NT2/D1 (cell line): ENCODE measurements around the gene HECW1.

Experiments used
- DNase-seq: peaks from one replicate; pipeline ENCODE4 v3.0.0-alpha.2; 2011; ENCODE audit warnings: low read depth, low spot score
- H3K27me3 ChIP-seq: 2 replicates; pipeline ENCODE4 v1.6.0; 2011; ENCODE audit warnings: mild to moderate bottlenecking; ENCODE audit not compliant: insufficient read length, insufficient read depth
- H3K36me3 ChIP-seq: 2 replicates; pipeline ENCODE4 v1.6.1; 2011; ENCODE audit warnings: mild to moderate bottlenecking, low read length, mixed read lengths; ENCODE audit not compliant: insufficient read depth, insufficient read length
- H3K4me1 ChIP-seq: 2 replicates; pipeline ENCODE4 v1.5.1; 2011; ENCODE audit not compliant: insufficient read depth, insufficient read length
- H3K4me3 ChIP-seq: 2 replicates; pipeline ENCODE4 v1.5.1; 2011; ENCODE audit warnings: low read depth; ENCODE audit not compliant: insufficient read length
- H3K9ac ChIP-seq: 2 replicates; pipeline ENCODE4 v1.6.0; 2011; ENCODE audit warnings: low read depth; ENCODE audit not compliant: insufficient read length
- H3K9me3 ChIP-seq: 2 replicates; pipeline ENCODE4 v1.5.1; 2011; ENCODE audit warnings: mild to moderate bottlenecking, low read length; ENCODE audit not compliant: insufficient read depth
- SUZ12 ChIP-seq: IDR thresholded peaks from 2 replicates; pipeline ENCODE4 v1.6.1; 2011; ENCODE audit not compliant: insufficient read length, insufficient read depth; ENCODE audit errors: extremely low read depth
- YY1 ChIP-seq: IDR thresholded peaks from 2 replicates; pipeline ENCODE4 v1.6.1; 2011; ENCODE audit not compliant: insufficient read length, insufficient read depth
- ZNF274 ChIP-seq: IDR thresholded peaks from 2 replicates; pipeline ENCODE4 v1.6.1; 2011; ENCODE audit warnings: mild to moderate bottlenecking, low read depth, low read length

HECW1 gene

DNA sequence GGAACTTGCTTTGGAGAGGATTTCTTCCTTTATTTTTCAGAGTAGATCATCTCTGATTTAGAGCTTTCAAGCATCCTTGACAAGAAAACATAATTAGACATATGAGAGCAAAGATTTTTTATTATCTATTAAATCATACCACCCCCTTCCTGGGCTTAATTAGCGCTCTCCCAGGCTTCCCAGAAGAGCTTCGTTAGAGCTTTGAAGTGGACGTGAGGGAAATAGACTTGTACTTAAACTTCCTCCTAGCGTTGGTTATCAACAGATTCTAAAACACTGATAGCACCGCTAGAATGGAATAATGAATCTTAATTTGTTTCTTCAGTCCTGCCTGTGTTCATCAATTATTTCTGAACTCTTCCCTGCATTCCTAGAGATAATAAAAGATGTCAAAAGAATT, 296.5 kb downstream of the HECW1 start:
- no peaks in the 10 kb centered on the region for H3K27me3 ChIP-seq
- no peak for DNase-seq
- no peak overlapping the region for H3K9ac ChIP-seq
- no peak for TF ChIP-seq YY1
- H3K4me1 ChIP-seq, result no peaks in the 10 kb centered on the region
- no peaks in the 10 kb centered on the region for H3K9me3 ChIP-seq
- H3K4me3 ChIP-seq, result no peak overlapping the region
- no peaks in the 10 kb centered on the region for H3K36me3 ChIP-seq

DNA sequence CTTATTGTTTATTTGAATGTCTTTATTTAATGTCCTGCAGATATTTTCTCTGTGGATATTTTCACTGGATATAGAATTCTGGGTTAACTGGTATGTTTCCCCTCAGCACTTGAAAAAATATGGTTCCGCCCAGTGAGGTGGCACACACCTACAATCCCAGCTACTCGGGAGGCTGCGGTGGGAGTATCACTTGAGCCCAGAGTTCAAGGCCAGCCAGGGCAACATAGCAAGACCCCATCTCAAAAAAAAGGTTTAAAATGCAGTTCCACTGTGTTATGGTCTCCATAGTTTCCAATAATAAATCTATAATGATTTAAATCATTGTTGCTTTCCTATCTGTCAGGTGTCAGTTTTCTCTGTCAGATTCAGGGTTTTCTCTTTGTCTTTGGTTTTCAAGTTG, 305.0 kb downstream of the HECW1 start:
- Histone ChIP-seq H3K9me3 (peaks cover 26% of the 10 kb centered on the region), H3K27me3 (no peaks in the 10 kb centered on the region), H3K4me1 (no peaks in the 10 kb centered on the region), H3K4me3 (no peak overlapping the region), H3K36me3 (no peaks in the 10 kb centered on the region), H3K9ac (no peak overlapping the region)
- TF ChIP-seq SUZ12 (no peak), YY1 (no peak), ZNF274 (no peak)
- DNase-seq, result no peak

DNA sequence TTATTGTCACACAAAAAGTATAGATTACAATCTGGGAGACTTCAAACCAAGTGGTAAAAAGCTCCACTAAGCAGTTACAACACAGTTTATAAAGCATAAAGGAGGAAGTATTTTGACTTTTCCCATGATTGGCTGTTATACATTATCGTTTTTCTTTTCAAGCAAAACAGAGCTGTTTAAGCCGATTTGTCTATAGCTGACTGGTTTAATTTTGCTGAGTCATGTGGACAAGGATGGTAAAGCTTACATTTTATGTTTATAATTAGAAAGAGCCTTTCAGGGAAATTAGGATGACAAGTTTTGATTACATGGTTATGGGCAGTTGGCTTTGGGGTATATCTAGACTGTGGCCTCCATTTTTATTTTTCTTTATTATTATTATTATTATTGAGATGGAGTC, 318.0 kb downstream of the HECW1 start:
- H3K9me3 ChIP-seq, result 0 out of 2 replicates have a peak, but pooled peaks cover 5% of the 10 kb centered on the region
- H3K4me3 ChIP-seq, result no peak overlapping the region
- no peak overlapping the region for H3K9ac ChIP-seq
- no peak for DNase-seq
- H3K4me1 ChIP-seq, result peaks cover 3% of the 10 kb centered on the region
- no peaks in the 10 kb centered on the region for H3K27me3 ChIP-seq
- no peaks in the 10 kb centered on the region for H3K36me3 ChIP-seq
- TF ChIP-seq YY1 (no peak), ZNF274 (no peak), SUZ12 (no peak)

DNA sequence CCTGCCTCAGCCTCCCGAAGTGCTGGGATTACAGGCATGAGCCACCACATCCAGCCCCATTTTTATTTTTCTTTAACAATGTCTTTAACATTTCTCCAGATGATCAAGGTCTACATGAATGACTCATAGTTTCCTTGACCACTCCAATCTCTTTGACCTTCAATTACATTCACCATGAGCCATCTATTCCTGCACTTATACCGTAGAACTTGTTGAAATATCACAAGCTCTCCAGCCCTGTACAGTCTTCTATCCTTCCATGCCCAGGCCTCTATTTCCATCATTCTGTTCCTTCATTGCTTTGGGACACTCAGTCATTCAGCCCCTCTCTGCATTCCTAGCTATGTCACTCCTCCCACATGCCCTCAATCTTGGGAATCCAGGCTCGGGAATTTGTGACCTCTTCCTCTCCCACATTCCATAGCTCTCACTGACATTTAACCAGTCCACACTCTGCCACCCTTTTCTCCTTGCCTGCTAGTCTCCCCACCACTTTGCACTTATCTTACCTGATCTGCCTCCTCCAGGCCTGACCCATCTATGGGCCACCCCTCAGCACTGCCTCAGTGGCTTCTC, 318.7 kb downstream of the HECW1 start:
- Histone ChIP-seq H3K9ac (no peak overlapping the region), H3K4me1 (peaks cover 3% of the 10 kb centered on the region), H3K36me3 (no peaks in the 10 kb centered on the region), H3K9me3 (0 out of 2 replicates have a peak, but pooled peaks cover 5% of the 10 kb centered on the region), H3K27me3 (no peaks in the 10 kb centered on the region), H3K4me3 (no peak overlapping the region)
- TF ChIP-seq YY1 (no peak), ZNF274 (no peak), SUZ12 (no peak)
- no peak for DNase-seq

DNA sequence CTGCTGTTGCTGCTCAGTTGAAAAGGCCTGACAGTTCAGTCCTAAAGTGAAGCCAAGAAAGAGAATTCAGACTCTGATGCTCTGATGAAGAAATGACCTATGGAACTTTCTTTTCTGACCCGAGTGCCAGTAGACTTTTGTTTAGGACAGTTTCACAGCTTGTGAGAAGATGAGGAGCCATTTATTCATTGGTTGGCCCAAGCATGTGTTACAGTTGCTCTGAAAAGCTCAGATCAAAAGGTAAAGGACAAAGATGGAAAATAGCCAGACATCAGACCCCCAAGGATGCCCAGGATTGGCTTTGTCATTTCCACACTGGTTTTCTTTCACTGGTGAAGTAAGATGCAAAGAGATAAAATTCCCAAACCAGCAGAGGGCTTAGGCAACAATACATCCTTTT, 321.2 kb downstream of the HECW1 start:
- no peaks in the 10 kb centered on the region for H3K9me3 ChIP-seq
- no peaks in the 10 kb centered on the region for H3K27me3 ChIP-seq
- H3K36me3 ChIP-seq, result no peaks in the 10 kb centered on the region
- peaks cover 3% of the 10 kb centered on the region for H3K4me1 ChIP-seq
- no peak for DNase-seq
- TF ChIP-seq SUZ12, result no peak
- no peak overlapping the region for H3K4me3 ChIP-seq
- H3K9ac ChIP-seq, result no peak overlapping the region

DNA sequence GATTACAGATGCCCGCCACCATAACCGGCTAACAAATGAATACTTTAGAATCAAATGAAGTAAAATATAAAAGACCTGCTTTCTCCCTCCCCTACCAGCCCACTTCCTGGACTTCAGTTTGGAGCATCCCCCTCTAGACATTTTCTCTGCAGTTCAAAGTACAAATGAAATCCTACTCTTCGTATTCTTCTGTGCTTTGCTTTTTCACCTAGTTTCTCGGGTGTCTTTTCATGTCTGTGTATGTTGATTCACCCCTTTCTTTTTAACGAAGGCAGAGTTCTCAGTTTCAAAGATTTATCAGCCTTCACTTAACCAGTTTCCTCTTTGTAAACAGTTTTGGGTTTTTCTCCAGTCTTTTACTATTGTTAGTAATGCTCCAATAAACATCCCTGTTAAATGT, 324.6 kb downstream of the HECW1 start:
- Histone ChIP-seq H3K4me1 (peaks cover 6% of the 10 kb centered on the region), H3K9me3 (no peaks in the 10 kb centered on the region), H3K9ac (no peak overlapping the region), H3K36me3 (no peaks in the 10 kb centered on the region), H3K4me3 (no peak overlapping the region), H3K27me3 (no peaks in the 10 kb centered on the region)
- no peak for DNase-seq
- TF ChIP-seq ZNF274 (no peak), SUZ12 (no peak), YY1 (no peak)

DNA sequence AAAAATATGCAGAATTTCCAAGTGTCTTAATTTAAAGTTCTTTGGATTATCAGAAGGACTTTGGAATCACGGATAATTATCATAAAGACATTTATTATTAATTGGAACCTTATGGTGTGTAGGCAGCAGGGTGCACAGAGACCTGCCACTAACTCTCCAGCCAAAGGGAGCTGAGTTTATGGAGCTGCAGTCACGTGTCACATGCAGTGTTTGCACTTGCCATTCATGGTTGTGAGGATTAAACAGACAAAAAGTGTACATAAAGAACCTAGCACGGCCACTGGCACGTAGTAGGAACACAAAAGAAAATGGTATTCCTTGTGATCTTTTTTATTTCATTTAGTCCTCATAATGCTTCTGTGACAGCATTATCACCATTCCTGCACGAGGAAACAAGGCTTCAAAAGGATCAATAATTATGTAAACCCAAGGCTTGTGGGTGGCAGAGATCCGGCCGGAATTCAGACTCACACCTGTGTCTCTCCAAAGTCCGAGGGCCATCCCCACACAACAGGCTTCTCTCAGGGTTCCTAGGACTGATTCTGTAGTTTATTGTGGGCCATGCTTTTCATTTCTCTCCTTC, 326.5 kb downstream of the HECW1 start:
- no peak for TF ChIP-seq YY1
- no peak for TF ChIP-seq SUZ12
- no peak for TF ChIP-seq ZNF274
- Histone ChIP-seq H3K9me3 (no peaks in the 10 kb centered on the region), H3K4me1 (peaks cover 6% of the 10 kb centered on the region), H3K36me3 (no peaks in the 10 kb centered on the region), H3K4me3 (no peak overlapping the region), H3K27me3 (no peaks in the 10 kb centered on the region), H3K9ac (no peak overlapping the region)
- no peak for DNase-seq
